HuH-7.5 (cell line): Measurements from ENCODE around the gene TENM3.

ENCODE experiments used
- DNase-seq: peaks from one replicate; pipeline ENCODE4 v3.0.0; 2011; ENCODE audit warnings: low spot score

TENM3 gene

GRCh38 chr4:182842759-182843390 lies 599.7 kb downstream of the TENM3 start:
- DNase-seq = no peak

DNA sequence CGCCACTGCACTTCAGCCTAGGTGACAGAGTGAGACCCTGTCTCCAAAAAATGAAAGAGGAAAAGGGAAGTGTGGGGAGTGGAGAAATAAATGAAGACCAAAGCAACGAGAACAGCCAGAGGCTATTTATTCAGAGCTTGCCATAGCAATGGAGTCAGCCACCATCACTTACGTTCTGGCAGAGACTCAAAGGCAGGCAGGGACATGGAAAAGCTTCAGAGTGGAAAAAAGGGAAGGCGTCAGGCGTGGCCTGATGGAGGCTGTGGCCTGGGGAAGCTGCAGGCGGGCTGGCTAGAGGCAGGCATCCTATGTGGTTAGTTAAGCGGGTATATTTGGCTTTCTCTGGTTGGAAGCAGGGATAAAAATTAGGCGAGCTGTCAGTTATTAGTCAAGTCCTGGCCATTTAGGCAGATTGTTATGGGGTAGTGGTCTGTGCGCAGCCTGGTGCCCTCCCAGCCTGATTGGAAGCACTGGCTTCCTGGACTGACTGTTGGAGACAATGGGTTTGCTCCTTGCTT lies 600.7 kb downstream of the TENM3 start:
- DNase-seq = no peak

DNA sequence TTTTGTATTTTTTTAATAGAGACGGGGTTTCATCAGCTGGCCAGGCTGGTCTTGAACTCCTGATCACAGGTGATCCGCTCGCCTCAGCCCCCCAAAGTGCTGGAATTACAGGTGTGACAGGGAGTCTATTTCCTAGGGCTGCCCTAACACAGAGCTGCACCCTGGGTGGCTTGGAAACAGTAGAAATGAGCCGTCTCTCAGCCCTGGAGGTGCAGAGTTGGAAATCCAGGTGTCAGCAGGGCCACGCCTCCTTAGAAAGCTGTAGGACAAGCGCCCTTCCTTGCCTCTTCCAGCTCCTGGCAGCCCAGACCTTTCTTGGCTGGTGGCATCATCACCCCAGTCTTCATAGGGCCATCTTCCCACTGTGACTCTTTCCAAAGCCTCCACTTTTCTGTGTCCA lies 602.4 kb downstream of the TENM3 start:
- no peak for DNase-seq

DNA sequence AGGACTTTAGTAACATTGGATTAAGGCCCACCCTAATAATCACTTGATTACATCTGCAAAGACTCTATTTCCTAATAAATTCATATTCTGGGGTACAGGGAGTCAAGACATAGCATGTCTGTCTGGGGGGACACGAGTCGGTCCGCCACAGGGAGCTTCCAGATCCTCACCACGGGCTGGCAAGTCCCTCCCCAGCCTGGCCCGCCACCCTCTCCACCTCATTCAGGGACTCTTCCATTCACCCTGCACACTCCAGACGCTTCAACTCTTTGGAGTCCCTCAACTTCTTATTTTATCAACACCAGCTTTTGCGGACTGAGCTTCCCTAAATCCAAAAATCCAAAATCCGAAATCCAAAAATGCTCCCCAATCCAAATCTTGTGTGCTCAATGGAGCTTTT lies 602.8 kb downstream of the TENM3 start:
- DNase-seq = no peak

GRCh38 chr4:182847576-182848450 lies 604.6 kb downstream of the TENM3 start:
- DNase-seq = no peak

- no peak for DNase-seq
Measured at GRCh38 chr4:182848685-182849084, 605.5 kb downstream of the TENM3 start.
